Activated CD4-positive, alpha-beta memory T cell treated with anti-CD3 and anti-CD28 coated beads, Interleukin-2, amount 10 ng/mL, durations not matched to agents 7 days and 5 days (primary cell): ENCODE results near the gene MAN1A1. TPM values are rescaled to one million over a fixed set of nuclear protein-coding genes. Genes with fewer than 3 reads are reported as not detected.

Experiments
- CTCF ChIA-PET: fragments of 350-600 bp; sonication (Branson Sonifier 250); formaldehyde crosslinking; loops from one replicate; lab custom pipeline; 2021; ENCODE audit warnings: antibody characterized with exemption, inconsistent platforms; lab: Charles Lee
- POLR2A ChIA-PET: fragments of 350-600 bp; sonication (Branson Sonifier 250); formaldehyde crosslinking; loops from one replicate; lab custom pipeline; 2021; ENCODE audit warnings: antibody characterized with exemption; lab: Charles Lee
- DNase-seq: peaks from one replicate; pipeline ENCODE4 v3.0.0-alpha.2; 2020
- H3K27ac Mint-ChIP-seq: one replicate; pipeline ENCODE4 v1.8.0; 2021; ENCODE audit warnings: mild to moderate bottlenecking, mixed read lengths
- H3K27me3 Mint-ChIP-seq: one replicate; pipeline ENCODE4 v1.8.0; 2021; ENCODE audit warnings: mixed read lengths
- H3K36me3 Mint-ChIP-seq: one replicate; pipeline ENCODE4 v1.8.0; 2021; ENCODE audit warnings: low read depth, mixed read lengths
- H3K4me1 Mint-ChIP-seq: one replicate; pipeline ENCODE4 v1.8.0; 2021; ENCODE audit warnings: mixed read lengths
- H3K4me3 Mint-ChIP-seq: one replicate; pipeline ENCODE4 v1.8.0; 2021; ENCODE audit warnings: mild to moderate bottlenecking, mixed read lengths
- H3K9me3 Mint-ChIP-seq: one replicate; pipeline ENCODE4 v1.8.0; 2021; ENCODE audit warnings: mixed read lengths
- total RNA-seq, 2 experiments: library from RNA; stranded (reverse); gene quantifications; one replicate each; pipeline ENCODE4 v1.2.3, GENCODE V29; 2021

MAN1A1 gene
- total RNA-seq, 2 experiments from 2014 or later = 21.6 to 22.0 TPM

GRCh38 chr6:119353696-119354095 lies 4.1 kb upstream of the MAN1A1 start:
- peaks cover 11% of the 10 kb centered on the region for H3K4me1 Mint-ChIP-seq
- H3K36me3 Mint-ChIP-seq = no peaks in the 10 kb centered on the region
- ChIA-PET CTCF (no interaction called here), POLR2A (no interaction called here)
- no peaks in the 10 kb centered on the region for H3K9me3 Mint-ChIP-seq
- no peak overlapping the region for H3K4me3 Mint-ChIP-seq
- H3K27me3 Mint-ChIP-seq = no peaks in the 10 kb centered on the region
- H3K27ac Mint-ChIP-seq = no peak overlapping the region
- DNase-seq = no peak

GRCh38 chr6:119352001-119352400 lies 2.4 kb upstream of the MAN1A1 start:
- H3K4me3 Mint-ChIP-seq = no peak overlapping the region

GRCh38 chr6:119350952-119351372 lies 1.4 kb upstream of the MAN1A1 start:
- Mint-ChIP-seq H3K9me3 (no peaks in the 10 kb centered on the region), H3K27me3 (no peaks in the 10 kb centered on the region), H3K27ac (no peak overlapping the region), H3K4me1 (peaks cover 34% of the 10 kb centered on the region), H3K4me3 (peak overlapping the region; percentile 73), H3K36me3 (peaks cover 16% of the 10 kb centered on the region)
- DNase-seq = no peak
- ChIA-PET POLR2A (interaction anchor here (0.7 to 2.1 kb wide), 17 partner anchors 9 to 454 kb away, joined by 3 to 41 read pairs (median 4); no protein-coding TSS in a partner anchor), CTCF (interaction anchor here (0.7 to 2.1 kb wide), 12 partner anchors 10 to 656 kb away, joined by 3 to 21 read pairs (median 4); no protein-coding TSS in a partner anchor)

More at GRCh38 chr6:119352001-119352400, 2.4 kb upstream of the MAN1A1 start:
- H3K27ac Mint-ChIP-seq = no peak overlapping the region
- peaks cover 24% of the 10 kb centered on the region for H3K4me1 Mint-ChIP-seq
- peaks cover 6% of the 10 kb centered on the region for H3K36me3 Mint-ChIP-seq
- POLR2A ChIA-PET = no interaction called here
- H3K9me3 Mint-ChIP-seq = no peaks in the 10 kb centered on the region
- H3K27me3 Mint-ChIP-seq = no peaks in the 10 kb centered on the region
- no peak for DNase-seq
- CTCF ChIA-PET = interaction anchor here (2.1 kb wide), 2 partner anchors 38 to 222 kb away, joined by 8 to 15 read pairs; no protein-coding TSS in a partner anchor

GRCh38 chr6:119350202-119350951 lies 816 bp upstream of the MAN1A1 start:
- peaks cover 39% of the 10 kb centered on the region for H3K4me1 Mint-ChIP-seq
- ChIA-PET CTCF (interaction anchor here (0.7 to 2.1 kb wide), 12 partner anchors 10 to 657 kb away, joined by 3 to 21 read pairs (median 4); no protein-coding TSS in a partner anchor), POLR2A (interaction anchor here (0.7 to 2.1 kb wide), 21 partner anchors 9 to 559 kb away, joined by 3 to 41 read pairs (median 4); no protein-coding TSS in a partner anchor)
- H3K9me3 Mint-ChIP-seq = no peaks in the 10 kb centered on the region
- peak; percentile 57 for DNase-seq
- peak overlapping the region; percentile 73 for H3K4me3 Mint-ChIP-seq
- peaks cover 19% of the 10 kb centered on the region for H3K36me3 Mint-ChIP-seq
- peak overlapping the region; percentile 66 for H3K27ac Mint-ChIP-seq
- no peaks in the 10 kb centered on the region for H3K27me3 Mint-ChIP-seq

- no peaks in the 10 kb centered on the region for H3K27me3 Mint-ChIP-seq
- peak overlapping the region; percentile 66 for H3K27ac Mint-ChIP-seq
- H3K4me3 Mint-ChIP-seq = peak overlapping the region; percentile 89
- DNase-seq = peak; percentile 39
- peaks cover 23% of the 10 kb centered on the region for H3K36me3 Mint-ChIP-seq
- H3K4me1 Mint-ChIP-seq = peaks cover 54% of the 10 kb centered on the region
- POLR2A ChIA-PET = interaction anchor here (0.8 to 3.8 kb wide), 11 partner anchors 9 to 540 kb away, joined by 3 to 59 read pairs (median 6); partner anchors contain the start of gene ASF1A
- no peaks in the 10 kb centered on the region for H3K9me3 Mint-ChIP-seq
- CTCF ChIA-PET = interaction anchor here (1.0 to 2.9 kb wide), 3 partner anchors 15 to 217 kb away, joined by 4 to 22 read pairs (median 15); no protein-coding TSS in a partner anchor
These were observed 707 bp downstream of the MAN1A1 start for GRCh38 chr6:119348748-119349360.

- H3K4me1 Mint-ChIP-seq = peaks cover 58% of the 10 kb centered on the region
- peak overlapping the region; percentile 89 for H3K4me3 Mint-ChIP-seq
- H3K27me3 Mint-ChIP-seq = no peaks in the 10 kb centered on the region
- H3K9me3 Mint-ChIP-seq = no peaks in the 10 kb centered on the region
- peak; percentile 38 for DNase-seq
- H3K36me3 Mint-ChIP-seq = peaks cover 25% of the 10 kb centered on the region
- CTCF ChIA-PET = interaction anchor here (1.0 to 2.9 kb wide), 4 partner anchors 15 to 217 kb away, joined by 4 to 22 read pairs (median 14); no protein-coding TSS in a partner anchor
- H3K27ac Mint-ChIP-seq = peak overlapping the region; percentile 70
- POLR2A ChIA-PET = interaction anchor here (0.8 to 3.8 kb wide), 12 partner anchors 8 to 539 kb away, joined by 3 to 59 read pairs (median 6); partner anchors contain the start of gene ASF1A
These were observed 1.3 kb downstream of the MAN1A1 start for GRCh38 chr6:119348096-119348747.

GRCh38 chr6:119347466-119348095 lies 2.0 kb downstream of the MAN1A1 start:
- ChIA-PET POLR2A (interaction anchor here (0.8 to 3.8 kb wide), 13 partner anchors 8 to 538 kb away, joined by 3 to 59 read pairs (median 6); partner anchors contain the start of gene ASF1A), CTCF (interaction anchor here (1.0 to 2.9 kb wide), 8 partner anchors 9 to 218 kb away, joined by 3 to 22 read pairs (median 8); no protein-coding TSS in a partner anchor)
- peaks cover 25% of the 10 kb centered on the region for H3K36me3 Mint-ChIP-seq
- peak overlapping the region; percentile 89 for H3K4me3 Mint-ChIP-seq
- no peaks in the 10 kb centered on the region for H3K27me3 Mint-ChIP-seq
- H3K9me3 Mint-ChIP-seq = no peaks in the 10 kb centered on the region
- peak; percentile 29 for DNase-seq
- H3K27ac Mint-ChIP-seq = peak overlapping the region; percentile 70
- H3K4me1 Mint-ChIP-seq = peaks cover 64% of the 10 kb centered on the region

GRCh38 chr6:119346936-119347335 lies 2.6 kb downstream of the MAN1A1 start:
- ChIA-PET POLR2A (interaction anchor here (1.3 to 3.8 kb wide), 9 partner anchors 10 to 450 kb away, joined by 3 to 59 read pairs (median 7); partner anchors contain the start of gene FAM184A), CTCF (interaction anchor here (1.2 to 2.9 kb wide), 7 partner anchors 9 to 217 kb away, joined by 3 to 22 read pairs (median 10); no protein-coding TSS in a partner anchor)
- H3K27me3 Mint-ChIP-seq = no peaks in the 10 kb centered on the region
- peak overlapping the region; percentile 89 for H3K4me3 Mint-ChIP-seq
- H3K36me3 Mint-ChIP-seq = peaks cover 25% of the 10 kb centered on the region
- H3K4me1 Mint-ChIP-seq = peaks cover 62% of the 10 kb centered on the region
- peak overlapping the region; percentile 0 for H3K27ac Mint-ChIP-seq
- no peaks in the 10 kb centered on the region for H3K9me3 Mint-ChIP-seq
- DNase-seq = no peak

- POLR2A ChIA-PET = interaction anchor here (1.3 to 3.8 kb wide), 8 partner anchors 10 to 269 kb away, joined by 3 to 59 read pairs (median 8); partner anchors contain the start of gene FAM184A
- DNase-seq = no peak
- peak overlapping the region; percentile 0 for H3K27ac Mint-ChIP-seq
These were observed 3.1 kb downstream of the MAN1A1 start for GRCh38 chr6:119346450-119346849.

GRCh38 chr6:119345114-119345513 lies 4.4 kb downstream of the MAN1A1 start:
- H3K27ac Mint-ChIP-seq = no peak overlapping the region
- no peak for DNase-seq
- CTCF ChIA-PET = interaction anchor here (3.8 kb wide), 1 partner anchor 11 kb away, joined by 21 read pairs; no protein-coding TSS in a partner anchor
- H3K4me3 Mint-ChIP-seq = no peak overlapping the region
- peaks cover 30% of the 10 kb centered on the region for H3K36me3 Mint-ChIP-seq
- no peaks in the 10 kb centered on the region for H3K27me3 Mint-ChIP-seq
- POLR2A ChIA-PET = interaction anchor here (0.8 kb wide), 1 partner anchor 14 kb away, joined by 4 read pairs; no protein-coding TSS in a partner anchor
- H3K4me1 Mint-ChIP-seq = peaks cover 67% of the 10 kb centered on the region
- no peaks in the 10 kb centered on the region for H3K9me3 Mint-ChIP-seq

More at GRCh38 chr6:119346450-119346849, 3.1 kb downstream of the MAN1A1 start:
- H3K4me1 Mint-ChIP-seq = peaks cover 58% of the 10 kb centered on the region
- H3K27me3 Mint-ChIP-seq = no peaks in the 10 kb centered on the region
- CTCF ChIA-PET = interaction anchor here (1.2 to 2.9 kb wide), 7 partner anchors 8 to 217 kb away, joined by 3 to 22 read pairs (median 10); no protein-coding TSS in a partner anchor
- peaks cover 25% of the 10 kb centered on the region for H3K36me3 Mint-ChIP-seq
- peak overlapping the region; percentile 89 for H3K4me3 Mint-ChIP-seq
- H3K9me3 Mint-ChIP-seq = no peaks in the 10 kb centered on the region

- H3K27ac Mint-ChIP-seq = no peak overlapping the region
- no peak overlapping the region for H3K4me3 Mint-ChIP-seq
- DNase-seq = no peak
- no peaks in the 10 kb centered on the region for H3K27me3 Mint-ChIP-seq
- peaks cover 30% of the 10 kb centered on the region for H3K36me3 Mint-ChIP-seq
- no peaks in the 10 kb centered on the region for H3K9me3 Mint-ChIP-seq
- CTCF ChIA-PET = interaction anchor here (0.9 to 3.8 kb wide), 4 partner anchors 10 to 215 kb away, joined by 3 to 21 read pairs (median 6); no protein-coding TSS in a partner anchor
- peaks cover 70% of the 10 kb centered on the region for H3K4me1 Mint-ChIP-seq
- POLR2A ChIA-PET = interaction anchor here (1.1 to 1.3 kb wide), 2 partner anchors 10 to 30 kb away, joined by 3 to 4 read pairs; no protein-coding TSS in a partner anchor
These were observed 5.3 kb downstream of the MAN1A1 start for GRCh38 chr6:119344306-119344705.
